ENCODE data around the gene NSMCE1. TPM values are rescaled to one million over a fixed set of nuclear protein-coding genes. Genes with fewer than 3 reads are reported as not detected.

NSMCE1 gene
- total RNA-seq, 1 experiment from 2014 or later, result 45.7 TPM

DNA sequence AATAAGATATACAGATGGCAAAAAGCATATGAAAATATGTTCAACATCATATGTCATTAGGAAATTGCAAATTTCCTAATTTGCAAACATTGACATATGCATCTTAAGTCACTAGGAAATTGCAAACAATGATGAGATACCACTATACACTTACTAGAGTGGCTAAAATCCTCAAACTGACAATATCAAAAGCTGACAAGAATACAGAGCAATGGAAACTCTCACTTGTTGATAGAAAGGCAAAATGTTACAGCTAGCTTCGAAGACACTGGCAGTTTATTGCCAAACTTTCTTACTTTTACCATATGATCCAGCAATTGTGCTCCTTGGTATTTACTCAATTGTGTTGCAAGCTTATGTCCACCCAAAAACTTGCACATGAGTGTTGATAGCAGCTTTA lies 40.2 kb upstream of the NSMCE1 start:
- POLR2A ChIA-PET (ENCODE audit: low non-redundant PET), result no interaction called here

DNA sequence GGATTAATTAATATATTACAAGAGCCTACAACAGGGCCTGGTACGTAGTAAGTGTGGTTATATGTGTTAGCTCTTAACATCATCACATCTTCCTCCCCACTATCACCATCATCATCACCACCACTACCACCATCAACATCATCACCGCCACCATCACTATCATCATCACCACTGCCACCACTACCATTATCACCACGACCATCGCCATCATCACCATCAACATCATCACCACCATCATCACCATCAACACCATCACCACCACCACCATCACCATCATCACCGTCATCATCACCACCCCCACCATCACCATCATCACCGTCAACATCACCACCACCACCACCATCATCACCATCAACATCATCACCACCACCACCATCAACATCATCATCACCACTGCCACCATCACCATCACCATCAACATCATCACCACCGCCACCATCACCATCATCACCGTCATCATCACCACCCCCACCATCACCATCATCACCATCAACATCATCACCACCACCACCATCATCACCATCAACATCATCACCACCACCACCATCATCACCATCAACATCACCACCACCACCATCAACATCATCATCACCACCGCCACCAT lies 37.4 kb upstream of the NSMCE1 start:
- ChIA-PET CTCF (no interaction called here), POLR2A (ENCODE audit: low non-redundant PET) (no interaction called here)
- intact Hi-C loops (cut with micrococcal nuclease; ENCODE audit: unreplicated experiment), result no loop called here
- H3K27ac ChIP-seq (ENCODE audit: low read depth, low read length, poor library complexity, severe bottlenecking), result no peak overlapping the region
- no peaks in the 10 kb centered on the region for H3K27me3 ChIP-seq (replicated peaks; ENCODE audit: insufficient read depth, low read depth, low read length, poor library complexity)
- H3K4me1 ChIP-seq (ENCODE audit: insufficient read depth, low read length, poor library complexity, severe bottlenecking), result no peaks in the 10 kb centered on the region
- TF ChIP-seq EZH2 (IDR thresholded peaks at IDR 0.05; ENCODE audit: borderline replicate concordance, low read depth, low read length, poor library complexity, severe bottlenecking), result no peak
- TF ChIP-seq, protein P1, sequence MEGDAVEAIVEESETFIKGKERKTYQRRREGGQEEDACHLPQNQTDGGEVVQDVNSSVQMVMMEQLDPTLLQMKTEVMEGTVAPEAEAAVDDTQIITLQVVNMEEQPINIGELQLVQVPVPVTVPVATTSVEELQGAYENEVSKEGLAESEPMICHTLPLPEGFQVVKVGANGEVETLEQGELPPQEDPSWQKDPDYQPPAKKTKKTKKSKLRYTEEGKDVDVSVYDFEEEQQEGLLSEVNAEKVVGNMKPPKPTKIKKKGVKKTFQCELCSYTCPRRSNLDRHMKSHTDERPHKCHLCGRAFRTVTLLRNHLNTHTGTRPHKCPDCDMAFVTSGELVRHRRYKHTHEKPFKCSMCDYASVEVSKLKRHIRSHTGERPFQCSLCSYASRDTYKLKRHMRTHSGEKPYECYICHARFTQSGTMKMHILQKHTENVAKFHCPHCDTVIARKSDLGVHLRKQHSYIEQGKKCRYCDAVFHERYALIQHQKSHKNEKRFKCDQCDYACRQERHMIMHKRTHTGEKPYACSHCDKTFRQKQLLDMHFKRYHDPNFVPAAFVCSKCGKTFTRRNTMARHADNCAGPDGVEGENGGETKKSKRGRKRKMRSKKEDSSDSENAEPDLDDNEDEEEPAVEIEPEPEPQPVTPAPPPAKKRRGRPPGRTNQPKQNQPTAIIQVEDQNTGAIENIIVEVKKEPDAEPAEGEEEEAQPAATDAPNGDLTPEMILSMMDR (conservative IDR thresholded peaks at IDR 0.05; ENCODE audit: low read depth, low read length), result no peak
- H3K36me3 ChIP-seq (ENCODE audit: insufficient read depth, low read length, poor library complexity, severe bottlenecking), result no peaks in the 10 kb centered on the region
- no TSS peak for BruUV-seq (replicated peaks)
- DNase-seq (ENCODE audit: low spot score), result no peak
- H3K4me3 ChIP-seq (ENCODE audit: low read depth, low read length, poor library complexity, severe bottlenecking), result no peak overlapping the region
- H3K9me3 ChIP-seq (ENCODE audit: low read depth, low read length, poor library complexity, severe bottlenecking), result peaks cover 5% of the 10 kb centered on the region

More for the DNA sequence above, 40.2 kb upstream of the NSMCE1 start:
- Histone ChIP-seq H3K4me1 (ENCODE audit: insufficient read depth, low read length, poor library complexity, severe bottlenecking) (no peaks in the 10 kb centered on the region), H3K36me3 (ENCODE audit: insufficient read depth, low read length, poor library complexity, severe bottlenecking) (no peaks in the 10 kb centered on the region), H3K4me3 (ENCODE audit: low read depth, low read length, poor library complexity, severe bottlenecking) (no peak overlapping the region), H3K9me3 (ENCODE audit: low read depth, low read length, poor library complexity, severe bottlenecking) (peaks cover 5% of the 10 kb centered on the region), H3K27ac (ENCODE audit: low read depth, low read length, poor library complexity, severe bottlenecking) (no peak overlapping the region), H3K27me3 (replicated peaks; ENCODE audit: insufficient read depth, low read depth, low read length, poor library complexity) (no peaks in the 10 kb centered on the region)
- BruUV-seq (replicated peaks), result no TSS peak
- DNase-seq (ENCODE audit: low spot score), result no peak
- TF ChIP-seq, protein P1 (conservative IDR thresholded peaks at IDR 0.05; ENCODE audit: low read depth, low read length), result no peak
- TF ChIP-seq EZH2 (IDR thresholded peaks at IDR 0.05; ENCODE audit: borderline replicate concordance, low read depth, low read length, poor library complexity, severe bottlenecking), result no peak
- CTCF ChIA-PET, result no interaction called here
- intact Hi-C loops (cut with micrococcal nuclease; ENCODE audit: unreplicated experiment), result no loop called here

DNA sequence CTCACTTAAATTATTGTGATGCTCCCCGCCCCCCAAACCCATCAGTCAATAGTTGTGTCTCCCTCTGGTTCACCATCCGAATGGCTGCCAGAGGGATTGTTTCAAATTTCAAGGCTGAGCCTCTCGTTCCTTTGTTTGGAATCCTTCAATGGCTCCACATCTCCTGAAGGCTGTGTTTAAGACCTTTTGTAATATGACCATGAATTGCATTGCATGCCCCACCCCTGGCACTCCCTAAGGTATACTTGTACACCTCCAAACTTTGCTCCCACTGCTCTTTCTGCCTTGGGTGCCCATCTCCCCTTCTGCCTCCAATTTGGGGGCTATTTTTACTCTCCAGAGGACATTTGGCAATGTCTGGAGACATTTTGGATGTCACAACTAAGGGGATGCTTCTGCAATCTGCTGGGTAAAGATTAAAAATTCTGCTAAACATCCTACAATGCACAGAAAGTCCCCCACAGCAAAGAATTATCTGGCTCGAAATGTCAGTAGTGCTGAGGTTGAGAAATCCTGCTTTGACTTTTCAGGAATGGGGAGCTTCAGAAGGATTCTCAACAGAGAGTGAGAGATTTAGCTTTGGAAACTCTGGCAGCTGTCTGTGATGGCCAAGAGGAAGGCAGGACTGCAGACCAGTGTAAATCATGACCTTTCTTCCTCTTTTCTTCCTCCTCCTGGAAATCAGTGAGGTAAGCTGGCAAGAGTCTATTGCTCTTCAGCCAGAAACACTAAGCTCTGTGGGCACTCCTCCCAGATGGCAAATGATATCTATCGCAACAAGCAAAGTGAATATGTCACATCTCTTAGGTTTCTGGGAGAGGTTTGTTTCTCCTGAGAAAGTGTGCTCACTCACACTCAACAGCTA lies 36.5 kb upstream of the NSMCE1 start:
- ChIA-PET CTCF (no interaction called here), POLR2A (ENCODE audit: low non-redundant PET) (no interaction called here)
- Histone ChIP-seq H3K27ac (ENCODE audit: low read depth, low read length, poor library complexity, severe bottlenecking) (no peak overlapping the region), H3K4me1 (ENCODE audit: insufficient read depth, low read length, poor library complexity, severe bottlenecking) (no peaks in the 10 kb centered on the region), H3K9me3 (ENCODE audit: low read depth, low read length, poor library complexity, severe bottlenecking) (peaks cover 5% of the 10 kb centered on the region), H3K27me3 (replicated peaks; ENCODE audit: insufficient read depth, low read depth, low read length, poor library complexity) (no peaks in the 10 kb centered on the region), H3K4me3 (ENCODE audit: low read depth, low read length, poor library complexity, severe bottlenecking) (no peak overlapping the region), H3K36me3 (ENCODE audit: insufficient read depth, low read length, poor library complexity, severe bottlenecking) (no peaks in the 10 kb centered on the region)
- DNase-seq (ENCODE audit: low spot score), result no peak
- no TSS peak for BruUV-seq (replicated peaks)
- intact Hi-C loops (cut with micrococcal nuclease; ENCODE audit: unreplicated experiment), result no loop called here
- TF ChIP-seq EZH2 (IDR thresholded peaks at IDR 0.05; ENCODE audit: borderline replicate concordance, low read depth, low read length, poor library complexity, severe bottlenecking), result no peak
- TF ChIP-seq, protein P1 (conservative IDR thresholded peaks at IDR 0.05; ENCODE audit: low read depth, low read length), result no peak

Data from A673 (cell line).